PC-9 (cell line): ENCODE data around the gene SNX8. TPM values are rescaled to one million over a fixed set of nuclear protein-coding genes. Genes with fewer than 3 reads are reported as not detected.

ENCODE experiments used
- BruUV-seq: library from RNA; stranded (reverse); fragments of 400-500 nt; replicated peaks from 2 replicates; lab custom pipeline; 2021; lab: Mats Ljungman, UMichigan
- CTCF ChIA-PET: fragments of 300-600 bp; sonication (Branson Sonifier 250); formaldehyde crosslinking; loops from one replicate; lab custom pipeline; 2022; ENCODE audit warnings: antibody characterized with exemption; lab: Charles Lee
- POLR2A ChIA-PET: fragments of 300-600 bp; sonication (Branson Sonifier 250); formaldehyde crosslinking; loops from one replicate; lab custom pipeline; 2022; ENCODE audit warnings: antibody characterized with exemption; ENCODE audit not compliant: unreplicated experiment; lab: Charles Lee
- DNase-seq, 2 experiments: peaks; one replicate each; pipeline versions ENCODE4 v3.0.0 to v3.0.0-alpha.2; 2015 to 2022; ENCODE audit warnings: mixed read lengths in 1 of 2
- H2AFZ ChIP-seq: fragments of 200-600 bp; sonication (generic); 2 replicates; pipeline ENCODE4 v1.8.1; 2017; ENCODE audit warnings: antibody characterized with exemption
- H3F3A ChIP-seq: fragments of 200-600 bp; sonication (generic); 2 replicates; pipeline ENCODE4 v1.8.1; 2017; ENCODE audit warnings: antibody characterized with exemption, mild to moderate bottlenecking, low read depth; ENCODE audit not compliant: insufficient read depth
- H3K27ac ChIP-seq: fragments of 200-600 bp; sonication (generic); 2 replicates; pipeline ENCODE4 v1.6.1; 2016; ENCODE audit warnings: mixed run types
- H3K27me3 ChIP-seq: fragments of 200-600 bp; sonication (generic); 2 replicates; pipeline ENCODE4 v1.6.1; 2016; ENCODE audit warnings: low read depth, mixed run types; ENCODE audit not compliant: insufficient read depth
- H3K36me3 ChIP-seq: fragments of 200-600 bp; sonication (generic); 2 replicates; pipeline ENCODE4 v1.6.1; 2016; ENCODE audit warnings: low read depth, mixed run types
- H3K4me1 ChIP-seq: fragments of 200-600 bp; sonication (generic); replicated peaks from 2 replicates; pipeline ENCODE4 v1.6.1; 2016; ENCODE audit warnings: mixed run types; ENCODE audit not compliant: insufficient read depth
- H3K4me2 ChIP-seq: fragments of 200-600 bp; sonication (generic); 2 replicates; pipeline ENCODE4 v1.6.1; 2017; ENCODE audit warnings: mixed run types
- H3K4me3 ChIP-seq: fragments of 200-600 bp; sonication (generic); 2 replicates; pipeline ENCODE4 v1.6.1; 2016; ENCODE audit warnings: mixed run types
- H3K79me2 ChIP-seq: fragments of 200-600 bp; sonication (generic); 2 replicates; pipeline ENCODE4 v1.6.1; 2017; ENCODE audit warnings: low read depth, mixed run types
- H3K9me2 ChIP-seq: fragments of 200-600 bp; sonication (generic); 2 replicates; pipeline ENCODE4 v1.8.1; 2017; ENCODE audit warnings: mild to moderate bottlenecking; ENCODE audit not compliant: insufficient read depth
- H3K9me3 ChIP-seq: fragments of 200-600 bp; sonication (generic); 2 replicates; pipeline ENCODE4 v1.8.1; 2016; ENCODE audit warnings: low read depth; ENCODE audit not compliant: insufficient read depth
- H4K20me1 ChIP-seq: fragments of 200-600 bp; sonication (generic); 2 replicates; pipeline ENCODE4 v1.8.1; 2017; ENCODE audit not compliant: insufficient read depth
- EZH2 ChIP-seq: fragments of 200-600 bp; sonication (generic); IDR thresholded peaks from 2 replicates; pipeline ENCODE4 v1.8.0; 2017; ENCODE audit warnings: antibody characterized with exemption, low read depth
- intact Hi-C: fragments of 100-400 bp; cut with micrococcal nuclease; formaldehyde crosslinking; loops from one replicate; pipeline ENCODE4 v1.10.0; 2022; ENCODE audit not compliant: unreplicated experiment
- total RNA-seq: library from RNA; stranded (reverse); gene quantifications from 2 replicates; pipeline ENCODE4 v1.2.3, GENCODE V29; 2021
- TF ChIP-seq, protein P1 (sequence below): fragments of 200-600 bp; sonication (generic); conservative IDR thresholded peaks from 2 replicates; pipeline ENCODE4 v1.6.1; 2017; ENCODE audit warnings: mixed run types, antibody characterized with exemption, mild to moderate bottlenecking, moderate library complexity

SNX8 gene
- total RNA-seq, 1 experiment from 2014 or later: 102 TPM

- no peaks in the 10 kb centered on the region for H3K9me2 ChIP-seq
- DNase-seq: no peak
- TF ChIP-seq EZH2: no peak
- no peaks in the 10 kb centered on the region for H3K9me3 ChIP-seq
- intact Hi-C loops: no loop called here
- ChIA-PET POLR2A (no interaction called here), CTCF (no interaction called here)
- no peaks in the 10 kb centered on the region for H3K4me1 ChIP-seq
- H3K4me3 ChIP-seq: no peak overlapping the region
- H3K36me3 ChIP-seq: peaks cover 19% of the 10 kb centered on the region
- H3K27me3 ChIP-seq: no peaks in the 10 kb centered on the region
- H3K4me2 ChIP-seq: no peak overlapping the region
- H2AFZ ChIP-seq: no peak overlapping the region
- BruUV-seq: no TSS peak
- H3K27ac ChIP-seq: no peak overlapping the region
- no peaks in the 10 kb centered on the region for H3K79me2 ChIP-seq
- peaks cover 12% of the 10 kb centered on the region; the same call in 1 of the 2 replicates for H4K20me1 ChIP-seq
- H3F3A ChIP-seq: no peaks in the 10 kb centered on the region
These were observed 95.8 kb downstream of the SNX8 start for GRCh38 chr7:2218444-2218785.

- intact Hi-C loops: no loop called here
- POLR2A ChIA-PET: no interaction called here
- Histone ChIP-seq H3K4me2 (no peak overlapping the region), H3F3A (no peaks in the 10 kb centered on the region), H3K27ac (no peak overlapping the region), H3K9me3 (no peaks in the 10 kb centered on the region), H4K20me1 (peaks cover 12% of the 10 kb centered on the region; the same call in 1 of the 2 replicates), H3K4me1 (no peaks in the 10 kb centered on the region), H3K79me2 (no peaks in the 10 kb centered on the region), H3K36me3 (peaks cover 20% of the 10 kb centered on the region; the same call in 1 of the 2 replicates), H3K9me2 (no peaks in the 10 kb centered on the region), H3K27me3 (no peaks in the 10 kb centered on the region), H3K4me3 (no peak overlapping the region), H2AFZ (no peak overlapping the region)
- no peak for TF ChIP-seq EZH2
- TF ChIP-seq, protein P1, sequence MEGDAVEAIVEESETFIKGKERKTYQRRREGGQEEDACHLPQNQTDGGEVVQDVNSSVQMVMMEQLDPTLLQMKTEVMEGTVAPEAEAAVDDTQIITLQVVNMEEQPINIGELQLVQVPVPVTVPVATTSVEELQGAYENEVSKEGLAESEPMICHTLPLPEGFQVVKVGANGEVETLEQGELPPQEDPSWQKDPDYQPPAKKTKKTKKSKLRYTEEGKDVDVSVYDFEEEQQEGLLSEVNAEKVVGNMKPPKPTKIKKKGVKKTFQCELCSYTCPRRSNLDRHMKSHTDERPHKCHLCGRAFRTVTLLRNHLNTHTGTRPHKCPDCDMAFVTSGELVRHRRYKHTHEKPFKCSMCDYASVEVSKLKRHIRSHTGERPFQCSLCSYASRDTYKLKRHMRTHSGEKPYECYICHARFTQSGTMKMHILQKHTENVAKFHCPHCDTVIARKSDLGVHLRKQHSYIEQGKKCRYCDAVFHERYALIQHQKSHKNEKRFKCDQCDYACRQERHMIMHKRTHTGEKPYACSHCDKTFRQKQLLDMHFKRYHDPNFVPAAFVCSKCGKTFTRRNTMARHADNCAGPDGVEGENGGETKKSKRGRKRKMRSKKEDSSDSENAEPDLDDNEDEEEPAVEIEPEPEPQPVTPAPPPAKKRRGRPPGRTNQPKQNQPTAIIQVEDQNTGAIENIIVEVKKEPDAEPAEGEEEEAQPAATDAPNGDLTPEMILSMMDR: no peak
- DNase-seq: no peak
- BruUV-seq: no TSS peak
- CTCF ChIA-PET: no interaction called here
These were observed 96.4 kb downstream of the SNX8 start for GRCh38 chr7:2217716-2218443.

- POLR2A ChIA-PET: no interaction called here
- H3K9me2 ChIP-seq: no peaks in the 10 kb centered on the region
- no peak for DNase-seq
- H3K4me3 ChIP-seq: no peak overlapping the region
- no peak overlapping the region for H3K27ac ChIP-seq
- no peaks in the 10 kb centered on the region for H3K79me2 ChIP-seq
- H3K9me3 ChIP-seq: no peaks in the 10 kb centered on the region
- intact Hi-C loops: no loop called here
- CTCF ChIA-PET: no interaction called here
- no peak overlapping the region for H2AFZ ChIP-seq
- TF ChIP-seq, protein P1: no peak
- no peak for TF ChIP-seq EZH2
- H3K36me3 ChIP-seq: peaks cover 20% of the 10 kb centered on the region; the same call in 1 of the 2 replicates
- no TSS peak for BruUV-seq
- H3K4me1 ChIP-seq: no peaks in the 10 kb centered on the region
- H3K4me2 ChIP-seq: no peak overlapping the region
- H4K20me1 ChIP-seq: peaks cover 12% of the 10 kb centered on the region; the same call in 1 of the 2 replicates
- no peaks in the 10 kb centered on the region for H3F3A ChIP-seq
- no peaks in the 10 kb centered on the region for H3K27me3 ChIP-seq
These were observed 97.0 kb downstream of the SNX8 start for GRCh38 chr7:2217206-2217605.
